OCI-LY7 (cell line): ENCODE data around the gene ZNF33A. TPM values are rescaled to one million over a fixed set of nuclear protein-coding genes. Genes with fewer than 3 reads are reported as not detected.

Experiments used
- BruUV-seq: library from RNA; stranded (reverse); fragments of 400-500 nt; replicated peaks from 2 replicates; lab custom pipeline; 2021; lab: Mats Ljungman, UMichigan
- CTCF ChIA-PET: fragments of 300-600 bp; sonication (Branson Sonifier 250); formaldehyde crosslinking; loops from one replicate; lab custom pipeline; 2022; ENCODE audit warnings: antibody characterized with exemption; ENCODE audit not compliant: unreplicated experiment; lab: Charles Lee
- POLR2A ChIA-PET: fragments of 300-600 bp; sonication (Branson Sonifier 250); formaldehyde crosslinking; loops from one replicate; lab custom pipeline; 2022; ENCODE audit warnings: antibody characterized with exemption; lab: Charles Lee
- DNase-seq: peaks from one replicate; pipeline ENCODE4 v3.0.0-alpha.2; 2015; ENCODE audit warnings: low spot score
- H2AFZ ChIP-seq: fragments of 200-600 bp; sonication (generic), shearing (Covaris generic); 2 replicates; pipeline ENCODE4 v1.6.1; 2014; ENCODE audit warnings: mild to moderate bottlenecking, antibody characterized with exemption, low read length, moderate library complexity
- H3K27ac ChIP-seq: fragments of 200-600 bp; sonication (generic); 2 replicates; pipeline ENCODE4 v1.5.1; 2014; ENCODE audit warnings: mixed run types, low read depth, mild to moderate bottlenecking, moderate library complexity, low read length, inconsistent platforms; ENCODE audit not compliant: poor library complexity, severe bottlenecking
- H3K36me3 ChIP-seq: fragments of 200-600 bp; sonication (generic); 2 replicates; pipeline ENCODE4 v1.6.1; 2014; ENCODE audit warnings: mild to moderate bottlenecking, antibody characterized with exemption, low read length, moderate library complexity, mixed read lengths; ENCODE audit not compliant: insufficient read depth
- H3K4me1 ChIP-seq: fragments of 200-600 bp; sonication (generic); 2 replicates; pipeline ENCODE4 v1.5.1; 2014; ENCODE audit warnings: mild to moderate bottlenecking, low read length; ENCODE audit not compliant: insufficient read depth, poor library complexity, severe bottlenecking
- H3K4me2 ChIP-seq: fragments of 200-600 bp; sonication (generic); 2 replicates; pipeline ENCODE4 v1.6.1; 2014; ENCODE audit warnings: mild to moderate bottlenecking, low read length
- H3K4me3 ChIP-seq: fragments of 200-600 bp; sonication (generic); 2 replicates; pipeline ENCODE4 v1.5.1; 2014; ENCODE audit warnings: mild to moderate bottlenecking, low read depth, low read length; ENCODE audit not compliant: poor library complexity, severe bottlenecking
- H3K79me2 ChIP-seq: fragments of 200-600 bp; sonication (generic); 2 replicates; pipeline ENCODE4 v1.6.1; 2016; ENCODE audit warnings: low read depth, mild to moderate bottlenecking, low read length, moderate library complexity, mixed read lengths; ENCODE audit not compliant: insufficient read depth
- H3K9me2 ChIP-seq: fragments of 200-600 bp; sonication (generic); 2 replicates; pipeline ENCODE4 v1.6.1; 2016; ENCODE audit warnings: mild to moderate bottlenecking, low read length, mixed read lengths; ENCODE audit not compliant: insufficient read depth
- H3K9me3 ChIP-seq: fragments of 200-600 bp; sonication (generic); 2 replicates; pipeline ENCODE4 v1.6.1; 2014; ENCODE audit warnings: mild to moderate bottlenecking, mixed run types, low read length, mixed read lengths
- H4K20me1 ChIP-seq: fragments of 200-600 bp; sonication (generic); 2 replicates; pipeline ENCODE4 v1.6.1; 2014; ENCODE audit warnings: mild to moderate bottlenecking, antibody characterized with exemption, low read length, moderate library complexity, mixed read lengths; ENCODE audit not compliant: insufficient read depth
- CTCF ChIP-seq: fragments of 200-600 bp; sonication (generic); conservative IDR thresholded peaks from 2 replicates; pipeline ENCODE4 v1.5.1; 2014; ENCODE audit warnings: mild to moderate bottlenecking, antibody characterized with exemption, low read length, moderate library complexity, mixed read lengths
- EZH2phosphoT487 ChIP-seq: fragments of 200-600 bp; sonication (generic); IDR thresholded peaks from 2 replicates; pipeline ENCODE4 v1.6.1; 2018; ENCODE audit warnings: low read depth, borderline replicate concordance, mild to moderate bottlenecking, mixed run types, antibody characterized with exemption, low read length, moderate library complexity, mixed read lengths
- intact Hi-C: fragments of 100-400 bp; cut with micrococcal nuclease; formaldehyde crosslinking; loops from one replicate; pipeline ENCODE4 v1.10.0; 2022; ENCODE audit not compliant: unreplicated experiment
- small RNA-seq: library from RNA; depleted of rRNA; stranded (forward); fragments of <200 nt; gene quantifications from one replicate; pipeline ENCODE3, GENCODE V24; 2014
- total RNA-seq, 2 experiments: library from RNA; depleted of rRNA in 1 of 2; stranded (reverse); fragments of >200 nt in 1 of 2; shearing (Covaris generic) in 1 of 2; gene quantifications; 2 replicates each; pipeline ENCODE4 v1.2.3, GENCODE V29; 2014 to 2022

Gene ZNF33A
- total RNA-seq, 2 experiments from 2014 or later: 31.2 to 40.2 TPM

GRCh38 chr10:38112159-38112558 lies 101.7 kb downstream of the ZNF33A start:
- CTCF ChIA-PET: no interaction called here
- H3K9me3 ChIP-seq: peaks cover 14% of the 10 kb centered on the region; the same call in 1 of the 2 replicates

More at GRCh38 chr10:38112159-38112558, 101.7 kb downstream of the ZNF33A start:
- POLR2A ChIA-PET: interaction anchor here (0.6 to 0.7 kb wide), 5 partner anchors 11 to 496 kb away, joined by 3 to 5 read pairs (median 3); no protein-coding TSS in a partner anchor
- TF ChIP-seq CTCF: no peak
- TF ChIP-seq EZH2phosphoT487: no peak
- intact Hi-C loops: no loop called here
- peaks cover 39% of the 10 kb centered on the region for H3K36me3 ChIP-seq
- H3K4me1 ChIP-seq: no peaks in the 10 kb centered on the region
- no peak overlapping the region for H2AFZ ChIP-seq
- H4K20me1 ChIP-seq: no peaks in the 10 kb centered on the region
- no peaks in the 10 kb centered on the region for H3K9me2 ChIP-seq
- no peak overlapping the region for H3K27ac ChIP-seq
- no peak overlapping the region for H3K4me3 ChIP-seq
- no peaks in the 10 kb centered on the region for H3K79me2 ChIP-seq
- no peak for DNase-seq
- no peak overlapping the region for H3K4me2 ChIP-seq
- no TSS peak for BruUV-seq

Small RNA genes lying within 50 kb of the gene (small RNA-seq; reads per million reads assigned to genes)
- gene AL161931.1: not detected
- not detected for gene FXYD6P2
- not detected for gene RF00019
- not detected for gene RNU6-795P

Other genes starting within 250 kb of the ZNF33A start
- 13.4 and 16.8 TPM in 2 replicates for gene ZNF248, start 153.1 kb upstream of the ZNF33A start, total RNA-seq (2014; rRNA removed; shearing (Covaris generic))
- 15.6 and 16.0 TPM in 2 replicates for gene ZNF248, start 153.1 kb upstream of the ZNF33A start, total RNA-seq (2022)
- gene ZNF25, start 34.0 kb upstream of the ZNF33A start, total RNA-seq (2014; rRNA removed; shearing (Covaris generic)): 2.2 and 2.4 TPM in 2 replicates
- gene ZNF25, start 34.0 kb upstream of the ZNF33A start, total RNA-seq (2022): 3.2 and 3.8 TPM in 2 replicates
- 21.2 and 21.6 TPM in 2 replicates for gene ZNF37A, start 83.7 kb downstream of the ZNF33A start, total RNA-seq (2014; rRNA removed; shearing (Covaris generic))
- gene ZNF37A, start 83.7 kb downstream of the ZNF33A start, total RNA-seq (2022): 38.1 and 40.3 TPM in 2 replicates